GM12878 (cell line): Measurements from ENCODE around the gene GIGYF2. TPM values are rescaled to one million over a fixed set of nuclear protein-coding genes. Genes with fewer than 3 reads are reported as not detected.

Experiments
- ATAC-seq: fragments of 200-7000 bp; cut with Tn5 transposase; 3 replicates; pipeline ENCODE4 v1.9.1; 2020; ENCODE audit warnings: mild to moderate bottlenecking, moderate library complexity
- BruUV-seq: library from RNA; stranded (reverse); fragments of 400-500 nt; replicated peaks from 2 replicates; lab custom pipeline; 2021; lab: Mats Ljungman, UMichigan
- CTCF ChIA-PET: fragments of 300-600 bp; sonication (Branson Sonifier 250); formaldehyde crosslinking; extraction: SDS; loops from one replicate; lab custom pipeline; 2021; ENCODE audit warnings: inconsistent platforms; lab: Yijun Ruan, JAX
- POLR2A ChIA-PET: fragments of 350-600 bp; formaldehyde crosslinking; extraction: SDS; loops from one replicate; lab custom pipeline; 2021; ENCODE audit warnings: inconsistent platforms; lab: Charles Lee
- RAD21 ChIA-PET: fragments of 300-600 bp; sonication (Branson Sonifier 250); formaldehyde crosslinking; loops from one replicate; lab custom pipeline; 2023; ENCODE audit warnings: antibody characterized with exemption; ENCODE audit not compliant: unreplicated experiment; lab: Charles Lee
- SMC1A ChIA-PET: fragments of 300-600 bp; sonication (Branson Sonifier 250); formaldehyde crosslinking; loops from one replicate; lab custom pipeline; 2023; ENCODE audit not compliant: unreplicated experiment, uncharacterized antibody; lab: Charles Lee
- DNase-seq: peaks from one replicate; pipeline ENCODE4 v3.0.0-alpha.2; 2011; ENCODE audit warnings: low read depth, low spot score
- FAIRE-seq: peaks from 3 replicates; lab custom pipeline; 2011; peaks lifted over from hg19 to GRCh38; lab: Jason Lieb, UNC
- H2AFZ ChIP-seq: 2 replicates; pipeline ENCODE4 v1.6.0; 2011; ENCODE audit warnings: low read depth, low read length, control low read depth; ENCODE audit not compliant: control insufficient read depth
- H3K27ac ChIP-seq: 2 replicates; pipeline ENCODE4 v1.5.1; 2011; ENCODE audit warnings: control low read depth; ENCODE audit not compliant: control insufficient read depth, insufficient read depth
- H3K27me3 ChIP-seq, 2 experiments: replicated peaks in 1 of 2; 2 replicates each; pipeline versions ENCODE4 v1.6.0 to v1.6.1; 2011; ENCODE audit warnings: low read length in 1 of 2; ENCODE audit not compliant: control insufficient read depth in 2 of 2, insufficient read depth in 2 of 2
- H3K36me3 ChIP-seq, 2 experiments: 2 replicates each; pipeline ENCODE4 v1.5.1; 2011; ENCODE audit warnings: low read length in 1 of 2; ENCODE audit not compliant: control insufficient read depth in 2 of 2, insufficient read depth in 2 of 2
- H3K4me1 ChIP-seq: 2 replicates; pipeline ENCODE4 v1.6.1; 2011; ENCODE audit warnings: mild to moderate bottlenecking, low read length, moderate library complexity, mixed read lengths; ENCODE audit not compliant: control insufficient read depth, insufficient read depth
- H3K4me2 ChIP-seq: 2 replicates; pipeline ENCODE4 v1.6.0; 2011; ENCODE audit warnings: control low read depth; ENCODE audit not compliant: control insufficient read depth, insufficient read depth
- H3K4me3 ChIP-seq: fragments of 200-600 bp; sonication (generic); 2 replicates; pipeline ENCODE4 v1.5.1; 2016
- H3K79me2 ChIP-seq: 2 replicates; pipeline ENCODE4 v1.6.0; 2011; ENCODE audit warnings: low read length; ENCODE audit not compliant: control insufficient read depth, insufficient read depth
- H3K9ac ChIP-seq: 2 replicates; pipeline ENCODE4 v1.8.0; 2011; ENCODE audit warnings: low read length, control low read depth, mixed read lengths; ENCODE audit not compliant: control insufficient read depth, insufficient read depth
- H3K9me3 ChIP-seq: replicated peaks from 3 replicates; pipeline ENCODE4 v1.5.1; 2011; ENCODE audit warnings: mild to moderate bottlenecking, low read length; ENCODE audit not compliant: control insufficient read depth, insufficient read depth
- H4K20me1 ChIP-seq: 2 replicates; pipeline ENCODE4 v1.6.0; 2011; ENCODE audit not compliant: control insufficient read depth, insufficient read depth
- CEBPB ChIP-seq, 2 experiments: fragments of 150-350 bp in 1 of 2; IDR thresholded peaks; 2 replicates each; pipeline ENCODE4 v1.6.1; 2012 to 2014; ENCODE audit warnings: low read depth in 2 of 2, low read length in 2 of 2, borderline replicate concordance in 1 of 2, inconsistent platforms in 1 of 2
- CHD1 ChIP-seq: IDR thresholded peaks from 2 replicates; pipeline ENCODE4 v1.6.1; 2012; ENCODE audit warnings: low read depth, low read length, improper control_type of control experiment
- EP300 ChIP-seq, 2 experiments: fragments of 150-350 bp in 1 of 2; IDR thresholded peaks; 2 replicates each; pipeline ENCODE4 v1.6.1; 2011 to 2012; ENCODE audit warnings: low read depth in 2 of 2, low read length in 2 of 2, borderline replicate concordance in 1 of 2, improper control_type of control experiment in 1 of 2, inconsistent platforms in 1 of 2; ENCODE audit not compliant: control insufficient read depth in 1 of 2
- ETV6 ChIP-seq, 2 experiments: fragments of 450-650 bp in 1 of 2; IDR thresholded peaks in 1 of 2; conservative IDR thresholded peaks in 1 of 2; 2 replicates each; pipeline ENCODE4 v1.6.1; 2014; ENCODE audit warnings: antibody characterized with exemption in 1 of 2, borderline replicate concordance in 1 of 2, low read depth in 1 of 2, mild to moderate bottlenecking in 1 of 2, moderate library complexity in 1 of 2
- EZH2 ChIP-seq: IDR thresholded peaks from 2 replicates; pipeline ENCODE4 v1.6.1; 2012; ENCODE audit warnings: low read depth, mild to moderate bottlenecking, control low read depth, inconsistent platforms, low read length, borderline replicate concordance; ENCODE audit not compliant: control insufficient read depth
- JUNB ChIP-seq: IDR thresholded peaks from 2 replicates; pipeline ENCODE4 v1.6.1; 2016; ENCODE audit warnings: antibody characterized with exemption, mild to moderate bottlenecking
- MEF2B ChIP-seq: fragments of 450-650 bp; IDR thresholded peaks from 2 replicates; pipeline ENCODE4 v1.6.1; 2018; ENCODE audit warnings: mild to moderate bottlenecking, moderate library complexity; ENCODE audit not compliant: partially characterized antibody, poor library complexity, severe bottlenecking
- MTA2 ChIP-seq: fragments of 450-650 bp; IDR thresholded peaks from 2 replicates; pipeline ENCODE4 v1.6.1; 2016; ENCODE audit warnings: low read depth, mild to moderate bottlenecking, moderate library complexity
- NBN ChIP-seq: fragments of 450-650 bp; IDR thresholded peaks from 2 replicates; pipeline ENCODE4 v1.6.1; 2016
- POU2F2 ChIP-seq: IDR thresholded peaks from 3 replicates; pipeline ENCODE4 v1.6.1; 2011; ENCODE audit warnings: low read depth, mild to moderate bottlenecking, low read length, borderline replicate concordance
- RCOR1 ChIP-seq: conservative IDR thresholded peaks from 2 replicates; pipeline ENCODE4 v1.6.1; 2012; ENCODE audit warnings: low read depth, low read length, improper control_type of control experiment
- RELB ChIP-seq: fragments of 450-650 bp; IDR thresholded peaks from 2 replicates; pipeline ENCODE4 v1.6.1; 2017; ENCODE audit warnings: low read depth, mild to moderate bottlenecking, moderate library complexity
- RFX5 ChIP-seq: IDR thresholded peaks from 2 replicates; pipeline ENCODE4 v1.6.1; 2011; ENCODE audit warnings: low read depth, low read length, improper control_type of control experiment
- SRF ChIP-seq, 2 experiments: IDR thresholded peaks; 2 replicates each; pipeline ENCODE4 v1.6.1; 2011; ENCODE audit warnings: low read depth in 2 of 2, low read length in 2 of 2, mild to moderate bottlenecking in 1 of 2, moderate library complexity in 1 of 2
- YY1 ChIP-seq: IDR thresholded peaks from 2 replicates; pipeline ENCODE4 v1.6.1; 2011; ENCODE audit warnings: low read depth, mild to moderate bottlenecking, low read length
- ZNF274 ChIP-seq: IDR thresholded peaks from one replicate; pipeline ENCODE4 v1.8.0; 2011; ENCODE audit not compliant: insufficient read length, insufficient read depth
- ZNF622 ChIP-seq: fragments of 450-650 bp; IDR thresholded peaks from 2 replicates; pipeline ENCODE4 v1.6.1; 2017; ENCODE audit warnings: mild to moderate bottlenecking, inconsistent platforms
- WGBS: methylation state at CpG from one replicate; pipeline ENCODE4 v1.1.6; 2016; ENCODE audit warnings: low lambda C conversion rate; ENCODE audit not compliant: insufficient replicate concordance, insufficient coverage; ENCODE audit errors: missing lambda C conversion rate; 5-methylcytosine and 5-hydroxymethylcytosine counted together
- in situ Hi-C: fragments of 300-500 bp; cut with MboI; formaldehyde crosslinking; loops from 9 replicates; pipeline ENCODE4 v1.14.3; 2018; ENCODE audit warnings: mixed read lengths
- intact Hi-C: fragments of 100-400 bp; cut with micrococcal nuclease; formaldehyde crosslinking; loops from one replicate; pipeline ENCODE4 v1.14.2; 2022; ENCODE audit not compliant: unreplicated experiment
- polyA plus RNA-seq, 11 experiments: library from polyadenylated mRNA; depleted of rRNA in 4 of 11; unstranded in 6 of 11; stranded (reverse) in 5 of 11; fragments of >200 nt; fragmentation: Nextera tagmentation in 4 of 11; fragmentation: Illumina TruSeq in 1 of 11; extraction: Ambion mirVana in 4 of 11; extraction: Trizol in 1 of 11; gene quantifications; 1 replicate in 1 of 11; 2 replicates in 10 of 11; pipeline versions ENCODE4 v1.2.1 to v1.2.3, GENCODE V29; 2011 to 2016; ENCODE audit warnings: inconsistent platforms in 2 of 11, missing spikeins in 2 of 11, low read depth in 1 of 11
- total RNA-seq, 4 experiments: library from RNA; depleted of rRNA in 3 of 4; stranded (reverse); fragments of >200 nt in 3 of 4; fragmentation: Illumina TruSeq in 1 of 4; extraction: Trizol in 1 of 4; gene quantifications; 2 replicates each; pipeline versions ENCODE4 v1.2.1 to v1.2.3, GENCODE V29; 2013 to 2021
- TF ChIP-seq, protein P1 (sequence below): fragments of 450-650 bp; IDR thresholded peaks from 2 replicates; pipeline ENCODE4 v1.6.1; 2018; ENCODE audit warnings: mild to moderate bottlenecking, low read depth, moderate library complexity; ENCODE audit not compliant: partially characterized antibody
- TF ChIP-seq, protein P2 (sequence below): IDR thresholded peaks from 2 replicates; pipeline ENCODE4 v1.6.1; 2011; ENCODE audit warnings: borderline replicate concordance, low read depth, mild to moderate bottlenecking, moderate library complexity, mixed read lengths, low read length; ENCODE audit not compliant: insufficient read depth; ENCODE audit errors: extremely low read length

GIGYF2 gene
- total and polyA plus RNA-seq, 10 of the 15 experiments (the other 5 are each of a cell fraction or from before 2014, with no cell fraction given) = 12.2 to 47.2 (median 39.0) TPM

GRCh38 chr2:232891621-232892071 lies 194.5 kb downstream of the GIGYF2 start (continued):
- TF ChIP-seq, protein P1, sequence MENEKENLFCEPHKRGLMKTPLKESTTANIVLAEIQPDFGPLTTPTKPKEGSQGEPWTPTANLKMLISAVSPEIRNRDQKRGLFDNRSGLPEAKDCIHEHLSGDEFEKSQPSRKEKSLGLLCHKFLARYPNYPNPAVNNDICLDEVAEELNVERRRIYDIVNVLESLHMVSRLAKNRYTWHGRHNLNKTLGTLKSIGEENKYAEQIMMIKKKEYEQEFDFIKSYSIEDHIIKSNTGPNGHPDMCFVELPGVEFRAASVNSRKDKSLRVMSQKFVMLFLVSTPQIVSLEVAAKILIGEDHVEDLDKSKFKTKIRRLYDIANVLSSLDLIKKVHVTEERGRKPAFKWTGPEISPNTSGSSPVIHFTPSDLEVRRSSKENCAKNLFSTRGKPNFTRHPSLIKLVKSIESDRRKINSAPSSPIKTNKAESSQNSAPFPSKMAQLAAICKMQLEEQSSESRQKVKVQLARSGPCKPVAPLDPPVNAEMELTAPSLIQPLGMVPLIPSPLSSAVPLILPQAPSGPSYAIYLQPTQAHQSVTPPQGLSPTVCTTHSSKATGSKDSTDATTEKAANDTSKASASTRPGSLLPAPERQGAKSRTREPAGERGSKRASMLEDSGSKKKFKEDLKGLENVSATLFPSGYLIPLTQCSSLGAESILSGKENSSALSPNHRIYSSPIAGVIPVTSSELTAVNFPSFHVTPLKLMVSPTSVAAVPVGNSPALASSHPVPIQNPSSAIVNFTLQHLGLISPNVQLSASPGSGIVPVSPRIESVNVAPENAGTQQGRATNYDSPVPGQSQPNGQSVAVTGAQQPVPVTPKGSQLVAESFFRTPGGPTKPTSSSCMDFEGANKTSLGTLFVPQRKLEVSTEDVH = no peak
- TF ChIP-seq NBN (no peak), ETV6 (conservative IDR thresholded peaks at IDR 0.05 in 1 of 2, IDR thresholded peaks at IDR 0.05 in 1 of 2; ENCODE audit: borderline replicate concordance in 1 of 2, low read depth in 1 of 2) (no peak), RCOR1 (no peak), JUNB (no peak), MTA2 (no peak), EZH2 (no peak), YY1 (no peak), EP300 (IDR thresholded peaks at IDR 0.05; ENCODE audit: borderline replicate concordance in 1 of 2, control insufficient read depth in 1 of 2, low read depth in 2 of 2, low read length in 2 of 2) (no peak), ZNF622 (no peak), ZNF274 (no peak)

DNA sequence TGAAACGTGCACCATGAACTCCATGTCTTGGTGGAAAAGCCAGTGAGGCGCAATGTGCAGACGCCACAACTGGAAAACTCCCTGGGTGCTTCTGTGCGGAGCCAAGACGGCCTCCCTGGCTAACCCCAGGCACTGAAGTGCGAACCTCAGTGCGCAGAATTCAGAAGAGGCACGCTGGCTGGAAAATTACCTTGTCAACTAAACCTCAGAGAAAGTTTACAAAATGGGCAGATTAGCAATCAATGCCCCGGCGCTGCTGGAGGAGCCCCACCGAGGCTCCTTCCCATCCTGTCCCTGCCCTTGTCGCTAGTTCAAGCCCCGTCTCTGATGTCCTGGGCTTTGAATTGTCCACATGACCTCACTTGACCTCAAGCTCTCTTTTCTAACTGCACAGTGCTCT lies 195.1 kb downstream of the GIGYF2 start:
- intact Hi-C loops = no loop called here
- no peak for DNase-seq
- SMC1A ChIA-PET = no interaction called here
- in situ Hi-C loops = no loop called here
- Histone ChIP-seq H2AFZ (no peak overlapping the region), H3K27me3 (no peaks in the 10 kb centered on the region), H3K9me3 (no peaks in the 10 kb centered on the region), H3K9ac (no peak overlapping the region), H3K36me3 (no peaks in the 10 kb centered on the region), H4K20me1 (no peaks in the 10 kb centered on the region), H3K4me1 (no peaks in the 10 kb centered on the region), H3K4me3 (no peak overlapping the region), H3K27ac (no peak overlapping the region), H3K79me2 (no peaks in the 10 kb centered on the region), H3K4me2 (no peak overlapping the region)
- CTCF ChIA-PET = no interaction called here
- POLR2A ChIA-PET = no interaction called here
- no peak for ATAC-seq
- no TSS peak for BruUV-seq
- 47% methylated on average over 13 of the region's 13 CpGs for WGBS
- RAD21 ChIA-PET = no interaction called here
- FAIRE-seq = no peak
- TF ChIP-seq RELB = no peak
- TF ChIP-seq, protein P2, sequence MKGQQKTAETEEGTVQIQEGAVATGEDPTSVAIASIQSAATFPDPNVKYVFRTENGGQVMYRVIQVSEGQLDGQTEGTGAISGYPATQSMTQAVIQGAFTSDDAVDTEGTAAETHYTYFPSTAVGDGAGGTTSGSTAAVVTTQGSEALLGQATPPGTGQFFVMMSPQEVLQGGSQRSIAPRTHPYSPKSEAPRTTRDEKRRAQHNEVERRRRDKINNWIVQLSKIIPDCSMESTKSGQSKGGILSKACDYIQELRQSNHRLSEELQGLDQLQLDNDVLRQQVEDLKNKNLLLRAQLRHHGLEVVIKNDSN = no peak
- TF ChIP-seq YY1 = no peak
- no peak for TF ChIP-seq MTA2
- no peak for TF ChIP-seq CEBPB (IDR thresholded peaks at IDR 0.05; ENCODE audit: borderline replicate concordance in 1 of 2, low read depth in 2 of 2, low read length in 2 of 2)
- TF ChIP-seq RFX5 = no peak
- TF ChIP-seq ZNF622 = no peak
- TF ChIP-seq POU2F2 = no peak
- no peak for TF ChIP-seq MEF2B
- no peak for TF ChIP-seq CHD1
- TF ChIP-seq SRF (IDR thresholded peaks at IDR 0.05; ENCODE audit: low read depth in 2 of 2, low read length in 2 of 2) = no peak
